ENCODE results near the gene EVA1C. TPM values are rescaled to one million over a fixed set of nuclear protein-coding genes. Genes with fewer than 3 reads are reported as not detected.
"Not testable (repeated sequence)": the region's sequence is repeated elsewhere in the genome, so short reads cannot be mapped to it uniquely, and the experiment has no call there.

The EVA1C gene
- polyA plus RNA-seq, 1 donor (not counting 4 experiments of a cell fraction or from before 2014, with no cell fraction given) = 15.3 TPM

DNA sequence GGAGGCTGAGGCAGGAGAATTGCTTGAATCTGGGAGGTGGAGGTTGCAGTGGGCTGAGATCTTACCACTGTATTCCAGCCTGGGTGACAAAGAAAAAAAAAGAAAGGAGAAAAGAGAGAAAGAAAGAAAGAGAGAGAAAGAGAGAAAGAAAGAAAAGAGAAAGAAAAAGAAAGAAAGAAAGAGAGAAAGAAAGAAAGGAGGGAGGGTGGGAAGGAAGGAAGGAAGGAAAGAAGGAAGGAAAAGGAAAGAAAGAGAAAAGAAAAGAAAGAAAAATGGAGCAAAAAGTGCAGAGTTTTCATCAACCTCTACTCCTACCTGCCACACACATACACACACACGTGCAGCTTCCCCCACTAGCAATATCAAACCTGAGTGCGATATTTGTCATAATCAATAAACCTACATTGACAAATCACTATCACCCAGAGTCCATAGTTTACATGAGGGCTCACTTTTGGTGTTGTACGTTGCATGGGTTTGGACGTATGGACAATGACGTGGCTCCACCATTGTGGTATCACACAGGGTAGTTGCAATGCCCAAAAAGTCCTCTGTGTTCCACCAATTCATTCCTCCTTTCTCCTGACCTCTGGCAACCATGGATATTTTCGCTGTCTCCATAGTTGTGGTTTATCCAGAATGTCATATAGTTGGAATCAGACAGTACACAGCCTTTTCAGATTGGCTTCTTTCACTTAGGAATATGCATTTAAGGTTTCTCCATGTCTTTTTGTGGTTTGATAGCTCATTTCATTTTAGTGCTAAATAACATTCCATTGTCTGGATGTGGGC is 36.5 kb downstream of the EVA1C start:
- no peak overlapping the region for H2AFZ ChIP-seq (ENCODE audit: control insufficient read depth, low read length)
- no peaks in the 10 kb centered on the region for H3K27me3 ChIP-seq (ENCODE audit: control insufficient read depth, extremely low read depth, insufficient read depth, low read length)
- dilution Hi-C loops (cut with MboI; ENCODE audit: extremely low pct_ligation_motif_present, low sequenced_read_pairs) = no loop called here
- H3K9me3 ChIP-seq (ENCODE audit: control insufficient read depth, low read depth, low read length) = no peaks in the 10 kb centered on the region
- peaks cover 19% of the 10 kb centered on the region for H3K4me1 ChIP-seq (ENCODE audit: control insufficient read depth, extremely low read depth, insufficient read depth, low read length)
- H3K27ac ChIP-seq (ENCODE audit: control insufficient read depth, insufficient read depth, low read length) = no peak overlapping the region
- H4K20me1 ChIP-seq (ENCODE audit: control insufficient read depth, extremely low read depth, insufficient read depth, low read length) = no peaks in the 10 kb centered on the region
- no peak for DNase-seq (ENCODE audit: low read depth, low spot score)
- no peak for FAIRE-seq
- no peak overlapping the region for H3K9ac ChIP-seq (ENCODE audit: control insufficient read depth, extremely low read depth, insufficient read depth, low read length)
- no peaks in the 10 kb centered on the region for H3K36me3 ChIP-seq (ENCODE audit: control insufficient read depth in 2 of 2, extremely low read depth in 1 of 2, insufficient read depth in 2 of 2, low read length in 2 of 2)
- no peaks in the 10 kb centered on the region for H3K79me2 ChIP-seq (ENCODE audit: control insufficient read depth, insufficient read depth, low read length)
- no peak overlapping the region for H3K4me3 ChIP-seq (ENCODE audit: control insufficient read depth in 2 of 3, extremely low read depth in 1 of 3, insufficient read depth in 2 of 3, low read depth in 1 of 3, low read length in 3 of 3)
- TF ChIP-seq, protein P1, sequence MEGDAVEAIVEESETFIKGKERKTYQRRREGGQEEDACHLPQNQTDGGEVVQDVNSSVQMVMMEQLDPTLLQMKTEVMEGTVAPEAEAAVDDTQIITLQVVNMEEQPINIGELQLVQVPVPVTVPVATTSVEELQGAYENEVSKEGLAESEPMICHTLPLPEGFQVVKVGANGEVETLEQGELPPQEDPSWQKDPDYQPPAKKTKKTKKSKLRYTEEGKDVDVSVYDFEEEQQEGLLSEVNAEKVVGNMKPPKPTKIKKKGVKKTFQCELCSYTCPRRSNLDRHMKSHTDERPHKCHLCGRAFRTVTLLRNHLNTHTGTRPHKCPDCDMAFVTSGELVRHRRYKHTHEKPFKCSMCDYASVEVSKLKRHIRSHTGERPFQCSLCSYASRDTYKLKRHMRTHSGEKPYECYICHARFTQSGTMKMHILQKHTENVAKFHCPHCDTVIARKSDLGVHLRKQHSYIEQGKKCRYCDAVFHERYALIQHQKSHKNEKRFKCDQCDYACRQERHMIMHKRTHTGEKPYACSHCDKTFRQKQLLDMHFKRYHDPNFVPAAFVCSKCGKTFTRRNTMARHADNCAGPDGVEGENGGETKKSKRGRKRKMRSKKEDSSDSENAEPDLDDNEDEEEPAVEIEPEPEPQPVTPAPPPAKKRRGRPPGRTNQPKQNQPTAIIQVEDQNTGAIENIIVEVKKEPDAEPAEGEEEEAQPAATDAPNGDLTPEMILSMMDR (optimal IDR thresholded peaks at IDR 0.05 in 1 of 3, IDR thresholded peaks at IDR 0.05 in 1 of 3, conservative IDR thresholded peaks at IDR 0.05 in 1 of 3; ENCODE audit: extremely low read depth in 1 of 3, insufficient read depth in 2 of 3, low read length in 3 of 3) = no peak
- TF ChIP-seq EZH2 (IDR thresholded peaks at IDR 0.05; ENCODE audit: low read length) = no peak
- H3K4me2 ChIP-seq (ENCODE audit: control insufficient read depth, extremely low read depth, insufficient read depth, low read depth, low read length) = no peak overlapping the region
- no peaks in the 10 kb centered on the region for H3K9me1 ChIP-seq (ENCODE audit: control insufficient read depth, extremely low read depth, insufficient read depth, low read length)

DNA sequence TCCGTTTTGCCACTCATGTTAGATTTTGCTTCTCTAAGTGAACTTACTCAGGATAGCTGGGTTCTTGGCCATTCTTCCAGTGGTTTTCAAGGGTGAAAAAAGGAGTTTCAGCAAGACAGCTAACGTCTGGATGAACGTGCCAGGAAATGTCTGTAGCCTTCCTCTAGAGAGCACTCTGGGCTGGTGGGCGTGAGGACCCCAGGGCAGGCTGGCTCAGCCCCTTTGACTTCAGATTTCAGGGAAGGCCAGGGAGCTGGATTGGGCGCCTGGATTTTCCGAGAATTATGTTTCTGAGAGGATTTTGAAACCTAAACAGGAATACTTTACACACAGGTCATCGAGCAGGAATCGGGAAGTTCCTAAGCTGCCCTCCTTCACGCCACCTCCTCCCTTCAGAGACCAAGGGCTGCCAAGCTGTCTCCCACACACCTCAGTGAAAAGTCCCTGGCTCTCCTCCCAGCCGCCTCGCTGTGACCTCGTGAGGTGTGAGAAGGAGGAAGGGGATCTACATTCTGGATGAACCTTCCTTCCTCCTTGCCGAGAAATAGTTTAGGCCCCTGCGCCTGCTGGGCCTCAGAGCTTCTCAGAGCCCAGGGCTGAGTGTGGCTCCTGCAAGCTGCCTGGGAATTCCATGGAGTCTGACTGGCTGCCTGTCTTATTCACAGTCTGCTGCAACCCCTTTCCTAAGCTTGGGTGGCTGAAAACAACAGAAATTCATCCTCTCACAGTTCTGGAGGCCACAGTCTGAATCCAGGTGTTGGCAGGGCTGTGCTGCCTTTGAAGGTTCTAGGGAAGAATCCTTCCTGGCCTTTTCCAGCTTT is 38.6 kb downstream of the EVA1C start:
- dilution Hi-C loops (cut with MboI; ENCODE audit: extremely low pct_ligation_motif_present, low sequenced_read_pairs); H3K27me3 ChIP-seq (ENCODE audit: control insufficient read depth, extremely low read depth, insufficient read depth, low read length); H4K20me1 ChIP-seq (ENCODE audit: control insufficient read depth, extremely low read depth, insufficient read depth, low read length); H3K79me2 ChIP-seq (ENCODE audit: control insufficient read depth, insufficient read depth, low read length); H3K9me3 ChIP-seq (ENCODE audit: control insufficient read depth, low read depth, low read length); H3K36me3 ChIP-seq (ENCODE audit: control insufficient read depth in 2 of 2, extremely low read depth in 1 of 2, insufficient read depth in 2 of 2, low read length in 2 of 2); DNase-seq (ENCODE audit: low read depth, low spot score); H3K4me3 ChIP-seq (ENCODE audit: control insufficient read depth in 2 of 3, extremely low read depth in 1 of 3, insufficient read depth in 2 of 3, low read depth in 1 of 3, low read length in 3 of 3); FAIRE-seq; H3K9me1 ChIP-seq (ENCODE audit: control insufficient read depth, extremely low read depth, insufficient read depth, low read length): not testable (repeated sequence)
- H3K27ac ChIP-seq (ENCODE audit: control insufficient read depth, insufficient read depth, low read length) = peak overlapping the region; percentile 36
- peak overlapping the region; percentile 47 for H3K9ac ChIP-seq (ENCODE audit: control insufficient read depth, extremely low read depth, insufficient read depth, low read length)
- H3K4me2 ChIP-seq (ENCODE audit: control insufficient read depth, extremely low read depth, insufficient read depth, low read depth, low read length) = peak overlapping the region; percentile 32
- H3K4me1 ChIP-seq (ENCODE audit: control insufficient read depth, extremely low read depth, insufficient read depth, low read length) = peaks cover 17% of the 10 kb centered on the region
- H2AFZ ChIP-seq (ENCODE audit: control insufficient read depth, low read length) = peak overlapping the region; percentile 63

DNA sequence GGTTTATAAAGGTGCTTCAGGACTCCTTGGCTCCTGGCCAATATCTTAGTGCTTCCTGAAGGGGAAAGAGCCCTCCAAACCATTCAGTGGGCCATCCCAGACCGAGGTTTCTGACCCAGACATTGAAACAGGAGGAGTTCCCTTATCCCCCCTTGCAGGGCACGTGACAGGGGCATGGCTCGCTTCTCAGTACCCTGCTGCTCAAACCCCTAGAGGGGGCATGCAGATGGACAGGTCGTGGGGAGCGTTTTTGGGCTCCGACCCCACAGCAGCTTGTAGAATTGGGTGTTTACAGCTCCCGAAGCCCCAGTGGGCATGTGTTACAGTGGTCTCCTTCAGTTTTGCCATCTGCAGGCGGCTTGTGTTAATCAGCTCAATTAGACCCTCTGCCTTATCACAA is 39.7 kb downstream of the EVA1C start:
- H3K9ac ChIP-seq (ENCODE audit: control insufficient read depth, extremely low read depth, insufficient read depth, low read length); H3K4me2 ChIP-seq (ENCODE audit: control insufficient read depth, extremely low read depth, insufficient read depth, low read depth, low read length); H4K20me1 ChIP-seq (ENCODE audit: control insufficient read depth, extremely low read depth, insufficient read depth, low read length); FAIRE-seq; H2AFZ ChIP-seq (ENCODE audit: control insufficient read depth, low read length); H3K27me3 ChIP-seq (ENCODE audit: control insufficient read depth, extremely low read depth, insufficient read depth, low read length); H3K4me3 ChIP-seq (ENCODE audit: control insufficient read depth in 2 of 3, extremely low read depth in 1 of 3, insufficient read depth in 2 of 3, low read depth in 1 of 3, low read length in 3 of 3); DNase-seq (ENCODE audit: low read depth, low spot score); H3K79me2 ChIP-seq (ENCODE audit: control insufficient read depth, insufficient read depth, low read length); H3K27ac ChIP-seq (ENCODE audit: control insufficient read depth, insufficient read depth, low read length); H3K36me3 ChIP-seq (ENCODE audit: control insufficient read depth in 2 of 2, extremely low read depth in 1 of 2, insufficient read depth in 2 of 2, low read length in 2 of 2); dilution Hi-C loops (cut with MboI; ENCODE audit: extremely low pct_ligation_motif_present, low sequenced_read_pairs); H3K9me1 ChIP-seq (ENCODE audit: control insufficient read depth, extremely low read depth, insufficient read depth, low read length); H3K9me3 ChIP-seq (ENCODE audit: control insufficient read depth, low read depth, low read length): not testable (repeated sequence)
- H3K4me1 ChIP-seq (ENCODE audit: control insufficient read depth, extremely low read depth, insufficient read depth, low read length) = peaks cover 16% of the 10 kb centered on the region

Data from keratinocyte (primary cell).